Fibroblast of peridontal ligament (primary cell): ENCODE data around the gene C1GALT1.
"Not testable (repeated sequence)": the region's sequence is repeated elsewhere in the genome, so short reads cannot be mapped to it uniquely, and the experiment has no call there.

Experiments used
- DNase-seq: peaks from one replicate; pipeline ENCODE4 v3.0.0-alpha.2; 2010; ENCODE audit errors: extremely low read depth

C1GALT1 gene

DNA sequence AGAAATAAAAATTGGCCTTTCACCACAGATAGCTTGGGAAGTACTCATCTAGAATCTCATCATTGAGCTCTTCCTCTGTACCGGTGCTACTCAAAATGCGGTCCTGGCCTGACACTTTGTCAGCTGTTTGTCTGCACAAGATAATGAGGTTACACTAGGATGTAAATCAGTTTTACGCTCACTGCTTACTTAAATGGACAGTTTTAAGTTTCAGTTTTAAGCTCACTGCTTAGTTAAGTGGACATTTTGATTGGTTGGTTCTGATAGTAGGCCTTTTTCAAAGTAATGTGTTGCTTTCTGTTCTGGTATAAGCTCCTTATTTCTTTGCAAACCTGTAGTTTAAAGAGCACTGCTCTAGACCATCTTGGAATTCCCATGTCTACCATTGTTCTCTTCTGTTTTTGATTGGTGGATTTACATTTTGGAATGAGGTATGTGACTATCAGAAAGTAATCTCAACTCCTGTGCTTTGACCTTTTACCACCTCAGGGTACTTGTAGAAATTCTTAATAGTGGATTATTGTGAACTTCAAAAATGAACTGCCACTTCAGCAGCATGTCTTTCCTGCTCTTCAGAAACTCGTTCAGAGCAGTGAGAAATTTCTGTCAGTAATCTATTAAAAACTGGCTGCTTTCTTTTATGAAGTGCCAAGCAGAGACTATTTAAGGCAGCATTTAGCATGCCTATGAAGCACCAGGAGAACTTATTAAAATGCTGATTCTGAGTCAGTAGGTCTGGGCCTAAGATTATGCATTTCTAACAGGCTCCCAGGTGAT lies 55.0 kb downstream of the C1GALT1 start:
- peak; percentile 14 for DNase-seq

- DNase-seq, result no peak
Observed at GRCh38 chr7:7237978-7238267, 55.6 kb downstream of the C1GALT1 start.

GRCh38 chr7:7239346-7239745 lies 57.0 kb downstream of the C1GALT1 start:
- DNase-seq, result no peak

DNA sequence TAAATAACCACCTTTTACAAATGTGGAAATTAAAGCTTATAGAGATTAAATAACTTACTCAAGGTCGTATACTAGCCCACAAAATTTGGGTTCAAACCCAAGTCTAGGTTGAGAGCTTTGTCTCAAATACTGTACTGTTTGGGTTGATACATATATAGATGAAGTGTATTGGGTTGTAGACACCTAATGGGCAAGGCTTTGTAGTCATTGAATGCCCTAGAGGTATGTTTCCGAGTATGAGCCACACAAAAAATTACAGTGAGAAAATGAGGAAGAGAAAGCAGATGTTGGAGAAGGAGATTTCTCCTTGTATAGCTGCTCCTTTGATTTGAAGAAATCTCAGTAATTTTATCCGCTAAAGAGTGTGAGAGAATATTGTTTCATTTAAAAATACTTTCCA lies 60.6 kb downstream of the C1GALT1 start:
- no peak for DNase-seq

DNA sequence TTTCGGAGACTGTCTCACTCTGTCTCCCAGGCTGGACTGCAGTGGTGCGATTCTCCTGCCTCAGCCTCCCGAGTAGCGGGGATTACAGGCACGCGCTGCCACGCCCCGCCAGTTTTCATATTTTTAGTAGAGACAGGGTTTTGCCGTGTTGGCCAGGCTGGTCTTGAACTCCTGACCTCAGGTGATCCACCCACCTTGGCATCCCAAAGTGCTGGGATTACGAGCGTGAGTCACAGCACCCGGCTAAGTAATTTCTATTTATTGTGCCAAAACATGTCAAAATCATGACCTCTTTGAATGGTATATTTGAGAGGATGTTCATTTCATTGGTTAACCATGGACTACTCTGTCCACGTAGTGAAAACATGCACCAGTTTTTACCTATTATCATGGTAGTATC lies 62.9 kb downstream of the C1GALT1 start:
- DNase-seq, result not testable (repeated sequence)

DNA sequence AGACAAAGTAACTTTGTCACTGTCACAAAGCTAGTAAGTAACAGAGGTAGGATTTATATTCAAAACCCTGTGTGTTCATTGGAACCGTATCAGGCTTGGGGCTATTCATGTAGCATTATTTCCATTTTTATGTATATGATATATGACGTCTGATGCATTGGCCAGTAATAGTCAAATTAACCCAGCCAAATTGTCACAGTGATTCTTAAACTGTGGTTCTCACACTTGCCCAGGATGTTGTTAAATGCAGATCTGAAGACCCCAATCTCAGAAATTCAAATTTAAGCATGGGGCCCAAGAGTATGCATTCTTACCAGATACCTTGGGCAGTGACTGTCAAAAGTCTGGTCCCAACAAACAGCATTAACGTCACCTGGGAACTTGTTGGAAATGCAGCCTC lies 63.9 kb downstream of the C1GALT1 start:
- no peak for DNase-seq

DNA sequence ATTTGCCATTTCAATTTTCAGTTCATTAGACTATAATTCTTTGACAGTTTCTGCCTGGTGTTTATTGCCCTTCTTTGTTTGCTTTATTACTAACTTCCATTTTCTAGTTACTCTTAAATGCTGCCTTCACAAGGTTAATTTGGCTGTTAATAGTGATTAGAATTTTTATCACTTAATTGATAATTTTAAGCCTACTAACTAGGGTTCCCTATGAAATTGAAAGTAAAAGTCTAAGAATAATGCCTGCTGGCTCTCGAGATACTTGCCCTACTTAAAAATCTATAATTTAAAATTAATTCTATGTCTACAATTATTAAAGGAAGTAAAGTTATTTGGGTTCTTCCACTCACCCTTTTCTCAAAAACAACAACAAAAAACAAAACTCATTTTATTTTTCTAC lies 65.3 kb downstream of the C1GALT1 start:
- no peak for DNase-seq

DNA sequence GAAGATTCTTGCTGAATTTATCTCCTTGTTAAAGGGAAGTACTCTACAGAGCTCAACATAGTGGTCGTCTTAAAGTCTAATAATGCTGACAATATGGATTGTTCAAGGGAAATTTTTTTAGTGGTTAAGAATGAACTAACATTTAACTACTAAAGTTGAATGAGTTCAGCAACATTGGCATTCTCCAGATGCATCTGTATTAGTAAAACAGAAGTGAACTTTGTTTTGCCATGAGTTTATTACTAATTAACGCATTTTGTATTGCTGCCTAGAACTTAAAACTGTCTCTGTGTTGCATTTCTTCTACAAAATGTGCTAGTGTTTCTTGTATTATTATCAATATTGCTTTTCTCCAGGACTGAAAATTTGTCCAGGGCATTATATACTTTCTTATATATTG lies 67.5 kb downstream of the C1GALT1 start:
- DNase-seq, result no peak

- no peak for DNase-seq
Observed at GRCh38 chr7:7251742-7252141, 69.4 kb downstream of the C1GALT1 start.

GRCh38 chr7:7254319-7254718 lies 72.0 kb downstream of the C1GALT1 start:
- DNase-seq, result no peak

- DNase-seq, result no peak
Observed at GRCh38 chr7:7254908-7255307, 72.6 kb downstream of the C1GALT1 start.

DNA sequence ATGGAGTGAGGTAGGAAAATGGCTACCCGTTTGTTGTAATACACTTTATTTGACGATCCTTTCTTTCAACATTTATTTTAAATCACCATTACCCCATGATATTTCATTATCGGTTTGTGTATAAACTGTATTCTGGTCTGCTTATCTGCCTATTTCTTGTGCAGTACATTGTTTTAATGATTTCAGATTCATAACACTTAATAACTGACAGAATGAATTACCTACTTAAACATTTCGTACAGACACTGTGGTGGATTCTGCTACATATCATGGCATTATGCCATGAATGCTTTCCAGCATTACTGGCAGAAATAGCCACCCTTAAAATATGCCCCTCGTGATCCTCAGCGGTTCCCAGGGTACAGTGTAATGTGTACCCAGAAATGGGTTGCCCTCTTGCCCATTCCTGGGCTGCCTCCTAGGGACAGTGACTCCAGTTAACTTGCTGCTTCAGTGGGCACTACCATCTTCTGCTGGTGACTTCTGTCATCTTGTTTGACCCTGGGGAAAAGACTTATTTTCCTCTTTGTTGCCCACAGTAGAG lies 74.5 kb downstream of the C1GALT1 start:
- DNase-seq, result no peak

GRCh38 chr7:7257899-7258692 lies 75.8 kb downstream of the C1GALT1 start:
- DNase-seq, result peak; percentile 34

- DNase-seq, result no peak
Observed at GRCh38 chr7:7261863-7262262, 79.5 kb downstream of the C1GALT1 start.

DNA sequence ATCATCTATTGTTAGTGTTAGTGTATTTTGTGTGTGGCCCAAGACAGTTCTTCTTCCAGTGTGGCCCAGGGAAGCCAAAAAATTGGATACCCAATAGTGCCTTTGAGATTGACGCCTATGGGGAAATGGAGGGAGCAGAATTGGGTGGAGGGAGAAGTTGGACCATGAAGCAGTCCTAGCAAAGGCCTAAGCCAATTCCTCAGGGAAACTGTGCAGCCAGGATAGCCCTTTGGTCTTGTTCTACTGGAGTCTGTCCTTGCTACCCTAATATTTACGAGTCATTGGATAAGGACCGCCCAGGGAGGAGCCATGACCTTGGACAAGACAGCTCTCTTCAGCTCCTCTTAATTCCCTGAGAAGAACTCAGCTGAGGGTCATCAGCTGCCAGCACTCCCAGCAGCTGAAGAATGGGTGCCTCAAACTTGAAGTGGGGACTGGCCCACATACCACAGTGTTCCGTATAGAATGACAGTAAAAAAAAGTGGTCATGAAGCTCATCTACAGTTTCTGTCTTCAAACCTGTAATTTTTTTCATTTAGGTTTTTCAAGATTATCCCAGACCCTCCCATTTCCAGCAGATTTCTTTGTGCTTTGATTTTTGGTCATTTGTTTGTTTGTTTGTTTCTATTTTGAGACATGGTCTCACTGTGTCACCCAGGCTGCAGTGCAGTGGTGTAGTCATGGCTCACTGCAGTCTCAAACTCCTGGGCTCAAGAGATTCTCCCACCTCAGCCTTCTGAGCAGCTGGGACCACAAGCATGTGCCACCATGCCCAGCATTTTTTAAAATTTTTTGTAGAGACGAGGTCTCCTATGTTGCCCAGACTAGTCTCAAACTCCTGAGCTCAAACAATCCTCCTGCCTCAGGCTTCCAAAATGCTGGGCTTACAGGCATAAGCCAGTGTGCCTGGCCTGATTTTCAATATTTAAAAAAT lies 81.2 kb downstream of the C1GALT1 start:
- DNase-seq, result no peak

DNA sequence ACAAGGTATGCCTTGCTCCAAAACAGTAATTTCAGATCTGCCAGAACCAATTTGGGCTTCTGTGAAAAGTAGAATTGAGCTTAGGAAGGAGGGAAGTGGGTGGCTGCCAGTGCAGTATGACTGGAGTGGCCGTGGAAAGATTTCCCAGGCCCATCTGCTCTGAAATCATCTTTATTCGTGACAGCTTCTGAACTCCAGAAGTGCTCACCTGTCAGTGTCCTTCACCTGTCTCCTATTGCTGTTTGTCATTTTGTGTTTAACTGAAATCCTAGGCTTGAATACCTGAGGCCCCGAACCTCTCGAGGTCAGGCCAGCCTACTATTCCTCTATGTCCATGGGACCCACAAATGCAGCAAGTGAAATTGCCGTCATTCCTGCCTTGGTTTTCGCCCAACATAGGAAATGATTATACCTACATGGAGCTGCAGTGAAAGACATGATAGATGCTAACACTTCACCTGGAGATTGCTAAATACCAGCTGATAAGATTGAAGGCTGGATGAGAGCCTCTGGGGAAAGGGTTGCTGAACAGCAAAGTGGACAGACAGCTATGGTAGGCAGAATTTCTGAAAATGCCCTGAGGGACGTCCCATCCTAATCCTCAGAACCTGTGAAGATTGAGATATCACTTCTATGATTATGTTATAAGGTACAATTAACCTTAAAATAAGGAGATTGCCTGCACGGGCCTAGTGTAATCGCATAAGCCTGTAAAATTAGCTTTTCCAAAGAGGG lies 82.1 kb downstream of the C1GALT1 start:
- no peak for DNase-seq

GRCh38 chr7:7265081-7266075 lies 83.0 kb downstream of the C1GALT1 start:
- DNase-seq, result peak; percentile 72

GRCh38 chr7:7266257-7266881 lies 84.0 kb downstream of the C1GALT1 start:
- DNase-seq, result no peak

DNA sequence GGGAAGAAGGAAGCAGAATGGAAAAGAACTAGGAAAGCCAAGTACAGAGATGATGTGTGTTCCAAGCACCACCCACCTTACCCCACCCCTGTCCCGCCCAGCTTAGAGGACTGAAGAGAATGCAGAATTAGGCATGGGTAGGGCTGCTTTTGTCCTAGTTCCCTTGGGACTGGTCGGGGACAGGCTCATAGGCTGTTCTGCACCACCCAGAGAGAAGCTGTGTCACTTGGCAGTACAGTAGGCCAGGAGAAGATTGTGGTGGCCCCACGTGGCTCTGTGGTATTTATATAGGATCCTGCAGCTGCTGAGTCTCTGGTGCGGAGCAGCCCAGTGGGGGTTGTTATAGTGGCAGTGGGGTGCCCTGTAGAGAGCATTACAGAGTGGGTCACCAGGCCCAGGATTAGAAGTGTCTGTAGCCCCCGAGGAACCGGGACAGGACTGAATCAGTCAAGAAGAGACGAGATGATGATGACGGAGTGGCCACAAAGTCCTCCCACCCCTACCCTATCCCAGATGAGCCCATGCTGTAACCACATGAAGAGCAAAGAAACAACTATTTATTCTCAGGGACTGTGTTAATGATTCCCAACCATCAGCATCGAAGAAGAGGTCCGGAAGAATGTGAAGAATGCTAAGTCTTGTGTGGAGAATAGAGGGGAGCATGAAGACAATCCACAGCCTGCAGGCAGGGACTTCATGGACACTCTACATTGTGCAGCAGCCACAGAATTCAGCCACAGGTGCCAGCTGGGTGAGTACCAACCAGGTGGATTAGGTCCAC lies 88.9 kb downstream of the C1GALT1 start:
- DNase-seq, result no peak
